NCI-H82 (cell line): Measurements from ENCODE around the gene STAB2.

Source experiments
- DNase-seq: peaks from one replicate; lab custom pipeline; 2025; lab: John Stamatoyannopoulos, UW

STAB2 gene

GRCh38 chr12:103743788-103744187, 156.7 kb downstream of the STAB2 start:
- DNase-seq: no peak

GRCh38 chr12:103745962-103746361, 158.9 kb downstream of the STAB2 start:
- peak; percentile 16 for DNase-seq

GRCh38 chr12:103748002-103748401, 160.9 kb downstream of the STAB2 start:
- DNase-seq: no peak

GRCh38 chr12:103748875-103749274, 161.8 kb downstream of the STAB2 start:
- DNase-seq: no peak

- peak; percentile 43 for DNase-seq
These were observed 164.1 kb downstream of the STAB2 start for GRCh38 chr12:103751171-103751570.

GRCh38 chr12:103751600-103751999, 164.5 kb downstream of the STAB2 start:
- no peak for DNase-seq

GRCh38 chr12:103755425-103755824, 168.4 kb downstream of the STAB2 start:
- DNase-seq: no peak

- no peak for DNase-seq
These were observed 169.4 kb downstream of the STAB2 start for GRCh38 chr12:103756443-103756842.

- no peak for DNase-seq
These were observed 170.2 kb downstream of the STAB2 start for GRCh38 chr12:103757248-103757647.

- DNase-seq: no peak
These were observed 171.4 kb downstream of the STAB2 start for GRCh38 chr12:103758310-103759089.

GRCh38 chr12:103762473-103762872, 175.4 kb downstream of the STAB2 start:
- DNase-seq: no peak

- no peak for DNase-seq
These were observed 178.2 kb downstream of the STAB2 start for GRCh38 chr12:103765322-103765721.

GRCh38 chr12:103766028-103766427, 179.0 kb downstream of the STAB2 start:
- no peak for DNase-seq

GRCh38 chr12:103768467-103769123, 181.5 kb downstream of the STAB2 start:
- peak; percentile 41 for DNase-seq

- DNase-seq: no peak
These were observed 182.3 kb downstream of the STAB2 start for GRCh38 chr12:103769240-103769945.

GRCh38 chr12:103771466-103771865, 184.4 kb downstream of the STAB2 start:
- peak; percentile 43 for DNase-seq

GRCh38 chr12:103772367-103773108, 185.5 kb downstream of the STAB2 start:
- DNase-seq: no peak

GRCh38 chr12:103773109-103773910, 186.2 kb downstream of the STAB2 start:
- no peak for DNase-seq

- DNase-seq: no peak
These were observed 188.0 kb downstream of the STAB2 start for GRCh38 chr12:103774977-103775560.

GRCh38 chr12:103778781-103779180, 191.7 kb downstream of the STAB2 start:
- no peak for DNase-seq
